Activated CD8-positive, alpha-beta memory T cell treated with anti-CD3 and anti-CD28 coated beads, Interleukin-2, amount 50 U/mL, for 24 hours (primary cell): ENCODE measurements around the gene MCM5.
"Not testable (repeated sequence)": the region's sequence is repeated elsewhere in the genome, so short reads cannot be mapped to it uniquely, and the experiment has no call there.

Source experiments
- DNase-seq: peaks from one replicate; pipeline ENCODE4 v3.0.0-alpha.2; 2020; ENCODE audit errors: extremely low read depth

The MCM5 gene

GRCh38 chr22:35432228-35432905 lies 32.4 kb downstream of the MCM5 start:
- no peak for DNase-seq

GRCh38 chr22:35434061-35434710 lies 34.2 kb downstream of the MCM5 start:
- DNase-seq, result no peak

GRCh38 chr22:35435201-35435740 lies 35.3 kb downstream of the MCM5 start:
- DNase-seq, result no peak

GRCh38 chr22:35436421-35436820 lies 36.5 kb downstream of the MCM5 start:
- no peak for DNase-seq

- no peak for DNase-seq
Measured at GRCh38 chr22:35437049-35437448, 37.1 kb downstream of the MCM5 start.

GRCh38 chr22:35438673-35439364 lies 38.9 kb downstream of the MCM5 start:
- DNase-seq, result not testable (repeated sequence)

GRCh38 chr22:35439365-35439717 lies 39.4 kb downstream of the MCM5 start:
- DNase-seq, result no peak

- no peak for DNase-seq
Measured at GRCh38 chr22:35440129-35440528, 40.2 kb downstream of the MCM5 start.

- DNase-seq, result no peak
Measured at GRCh38 chr22:35441489-35442100, 41.7 kb downstream of the MCM5 start.

GRCh38 chr22:35442471-35442870 lies 42.5 kb downstream of the MCM5 start:
- DNase-seq, result no peak

- DNase-seq, result no peak
Measured at GRCh38 chr22:35443338-35443737, 43.4 kb downstream of the MCM5 start.

GRCh38 chr22:35443790-35444684 lies 44.1 kb downstream of the MCM5 start:
- DNase-seq, result no peak

GRCh38 chr22:35444685-35445399 lies 44.9 kb downstream of the MCM5 start:
- DNase-seq, result no peak

- no peak for DNase-seq
Measured at GRCh38 chr22:35445933-35446332, 46.0 kb downstream of the MCM5 start.

- no peak for DNase-seq
Measured at GRCh38 chr22:35446365-35446764, 46.4 kb downstream of the MCM5 start.

- DNase-seq, result no peak
Measured at GRCh38 chr22:35448523-35448922, 48.6 kb downstream of the MCM5 start.

- no peak for DNase-seq
Measured at GRCh38 chr22:35449829-35450689, 50.1 kb downstream of the MCM5 start.

- DNase-seq, result no peak
Measured at GRCh38 chr22:35450824-35451569, 51.1 kb downstream of the MCM5 start.

GRCh38 chr22:35451592-35451991 lies 51.7 kb downstream of the MCM5 start:
- DNase-seq, result no peak
